RWPE1 (cell line): ENCODE data around the gene OLFM1.

ENCODE experiments used
- CTCF ChIA-PET: fragments of 350-600 bp; sonication (Branson Sonifier 250); formaldehyde crosslinking; extraction: SDS; loops from one replicate; lab custom pipeline; 2021; lab: Yijun Ruan, JAX
- POLR2A ChIA-PET: fragments of 400-600 bp; formaldehyde crosslinking; extraction: SDS; loops from one replicate; lab custom pipeline; 2020; ENCODE audit warnings: antibody characterized with exemption; ENCODE audit not compliant: low non-redundant PET; lab: Yijun Ruan, JAX
- DNase-seq: peaks from one replicate; pipeline ENCODE4 v3.0.0; 2012; ENCODE audit warnings: low spot score
- H3K27ac ChIP-seq: fragments of 450-650 bp; 2 replicates; pipeline ENCODE4 v1.5.1; 2017
- TF ChIP-seq, protein P1 (sequence below): fragments of 450-650 bp; conservative IDR thresholded peaks from 2 replicates; pipeline ENCODE4 v1.5.1; 2017; ENCODE audit warnings: low read depth, mild to moderate bottlenecking

The OLFM1 gene

DNA sequence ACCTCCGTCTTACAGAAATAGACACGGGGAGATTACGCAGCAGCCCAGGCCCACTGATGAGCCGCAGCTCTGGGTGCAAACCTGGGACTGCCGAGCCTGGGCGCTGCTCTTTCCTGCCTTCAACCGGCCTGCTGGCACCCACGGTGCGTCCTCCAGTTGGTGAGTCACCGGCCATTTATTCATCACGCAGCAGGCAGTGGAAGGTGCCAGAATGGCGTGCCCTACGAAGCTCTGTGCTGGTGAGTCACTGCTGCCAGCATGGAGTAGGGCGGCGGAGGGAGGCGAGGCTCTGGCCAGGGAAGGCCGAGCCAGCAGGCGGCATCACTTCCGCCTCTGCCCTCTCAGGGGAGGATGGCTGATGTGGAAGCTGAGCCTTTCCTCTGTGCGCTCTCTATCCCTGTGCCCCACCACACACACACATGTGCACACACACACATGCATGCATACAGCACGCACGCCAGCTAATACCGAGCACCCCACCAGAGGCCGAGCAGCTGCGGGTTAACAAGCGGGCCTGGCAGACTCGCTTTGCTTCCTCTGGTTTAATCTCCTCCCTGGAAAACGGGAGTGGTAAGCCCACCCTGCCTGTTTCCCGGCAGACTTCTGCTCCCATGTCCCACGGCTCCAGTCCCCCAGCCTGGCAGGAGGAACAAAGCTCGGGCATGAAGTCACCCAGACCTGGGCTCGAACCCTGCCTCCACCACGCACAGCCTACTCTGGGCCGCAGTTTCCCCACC is 39.2 kb downstream of the OLFM1 start:
- TF ChIP-seq, protein P1, sequence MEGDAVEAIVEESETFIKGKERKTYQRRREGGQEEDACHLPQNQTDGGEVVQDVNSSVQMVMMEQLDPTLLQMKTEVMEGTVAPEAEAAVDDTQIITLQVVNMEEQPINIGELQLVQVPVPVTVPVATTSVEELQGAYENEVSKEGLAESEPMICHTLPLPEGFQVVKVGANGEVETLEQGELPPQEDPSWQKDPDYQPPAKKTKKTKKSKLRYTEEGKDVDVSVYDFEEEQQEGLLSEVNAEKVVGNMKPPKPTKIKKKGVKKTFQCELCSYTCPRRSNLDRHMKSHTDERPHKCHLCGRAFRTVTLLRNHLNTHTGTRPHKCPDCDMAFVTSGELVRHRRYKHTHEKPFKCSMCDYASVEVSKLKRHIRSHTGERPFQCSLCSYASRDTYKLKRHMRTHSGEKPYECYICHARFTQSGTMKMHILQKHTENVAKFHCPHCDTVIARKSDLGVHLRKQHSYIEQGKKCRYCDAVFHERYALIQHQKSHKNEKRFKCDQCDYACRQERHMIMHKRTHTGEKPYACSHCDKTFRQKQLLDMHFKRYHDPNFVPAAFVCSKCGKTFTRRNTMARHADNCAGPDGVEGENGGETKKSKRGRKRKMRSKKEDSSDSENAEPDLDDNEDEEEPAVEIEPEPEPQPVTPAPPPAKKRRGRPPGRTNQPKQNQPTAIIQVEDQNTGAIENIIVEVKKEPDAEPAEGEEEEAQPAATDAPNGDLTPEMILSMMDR: no peak
- DNase-seq: peak; percentile 74
- CTCF ChIA-PET: interaction anchor here (0.5 to 0.7 kb wide), 2 partner anchors 183 to 275 kb away, joined by 3 read pairs; no protein-coding TSS in a partner anchor
- peak overlapping the region; percentile 26; the same call in 1 of the 2 replicates for H3K27ac ChIP-seq
- POLR2A ChIA-PET: no interaction called here

DNA sequence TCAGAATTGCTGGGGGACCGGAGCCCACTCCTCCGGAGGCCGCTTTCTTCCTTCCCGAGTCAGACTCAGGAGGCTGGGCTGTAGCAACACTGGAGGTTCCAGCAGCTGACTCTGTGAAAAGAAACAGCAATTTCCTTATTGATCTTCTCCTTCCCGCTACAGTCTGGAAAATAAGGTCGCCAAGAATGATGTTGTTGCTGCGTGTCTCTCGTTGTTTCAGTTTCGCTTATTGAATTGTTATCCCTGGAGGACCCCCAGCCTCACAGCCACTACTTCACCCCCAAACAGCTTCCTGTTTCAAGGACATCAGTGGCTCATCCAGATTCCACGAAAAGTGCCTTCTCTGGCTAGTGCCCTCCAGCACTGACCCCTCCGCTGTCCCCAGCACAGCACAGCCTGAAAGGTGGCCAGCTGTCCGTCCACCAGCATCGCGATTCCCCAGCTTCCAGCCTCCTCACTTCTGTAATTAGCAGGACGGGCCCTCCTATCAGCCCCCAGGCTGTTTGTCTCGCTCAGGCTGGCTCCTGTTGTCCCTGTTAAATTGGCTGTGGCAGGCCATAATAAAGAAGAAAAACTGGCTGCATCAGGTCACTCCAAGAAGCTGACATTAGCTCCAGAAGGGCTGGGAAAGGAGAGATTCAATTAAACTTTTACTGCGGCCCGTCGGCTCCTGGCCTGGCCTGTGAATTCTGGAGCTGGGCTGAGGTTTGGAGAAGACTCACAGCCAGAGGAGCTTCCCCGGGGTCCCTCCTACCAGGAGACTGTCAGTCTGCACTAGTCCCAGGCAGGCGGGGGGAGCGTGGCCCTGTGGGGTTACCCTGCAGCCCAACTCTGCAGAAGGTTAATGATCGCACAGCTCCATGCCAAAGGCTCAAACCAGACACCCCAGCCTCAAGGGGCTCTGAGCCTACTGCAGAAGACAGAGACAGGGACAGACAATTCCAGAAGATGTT is 40.5 kb downstream of the OLFM1 start:
- H3K27ac ChIP-seq: no peak overlapping the region
- no peak for DNase-seq
- TF ChIP-seq, protein P1: no peak
- ChIA-PET POLR2A (no interaction called here), CTCF (no interaction called here)

DNA sequence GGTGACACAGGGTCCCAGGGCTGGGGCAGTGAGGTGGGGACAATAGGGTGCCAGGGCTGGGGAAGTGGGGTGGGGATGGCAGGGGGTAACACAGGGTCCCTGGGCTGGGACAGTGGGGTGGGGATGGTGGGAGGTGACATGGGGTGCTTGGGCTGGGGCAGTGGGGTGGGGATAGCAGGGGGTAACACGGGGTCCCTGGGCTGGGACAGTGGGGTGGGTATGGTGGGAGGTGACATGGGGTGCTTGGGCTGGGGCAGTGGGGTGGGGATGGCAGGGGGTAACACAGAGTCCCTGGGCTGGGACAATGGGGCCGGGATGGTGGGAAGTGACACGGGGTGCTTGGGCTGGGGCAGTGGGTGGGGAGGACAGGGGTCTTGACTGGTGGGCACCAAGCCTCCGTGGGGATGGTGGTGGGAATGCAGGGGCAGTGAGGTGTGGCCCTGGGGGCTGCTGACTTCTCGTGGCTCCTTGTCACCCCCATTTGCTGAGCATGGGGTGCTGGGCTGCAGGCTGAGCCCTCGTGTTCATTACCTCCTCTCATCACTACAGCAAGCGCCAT is 41.7 kb downstream of the OLFM1 start:
- TF ChIP-seq, protein P1: no peak
- CTCF ChIA-PET: no interaction called here
- no peak for DNase-seq
- no peak overlapping the region for H3K27ac ChIP-seq
- POLR2A ChIA-PET: no interaction called here

DNA sequence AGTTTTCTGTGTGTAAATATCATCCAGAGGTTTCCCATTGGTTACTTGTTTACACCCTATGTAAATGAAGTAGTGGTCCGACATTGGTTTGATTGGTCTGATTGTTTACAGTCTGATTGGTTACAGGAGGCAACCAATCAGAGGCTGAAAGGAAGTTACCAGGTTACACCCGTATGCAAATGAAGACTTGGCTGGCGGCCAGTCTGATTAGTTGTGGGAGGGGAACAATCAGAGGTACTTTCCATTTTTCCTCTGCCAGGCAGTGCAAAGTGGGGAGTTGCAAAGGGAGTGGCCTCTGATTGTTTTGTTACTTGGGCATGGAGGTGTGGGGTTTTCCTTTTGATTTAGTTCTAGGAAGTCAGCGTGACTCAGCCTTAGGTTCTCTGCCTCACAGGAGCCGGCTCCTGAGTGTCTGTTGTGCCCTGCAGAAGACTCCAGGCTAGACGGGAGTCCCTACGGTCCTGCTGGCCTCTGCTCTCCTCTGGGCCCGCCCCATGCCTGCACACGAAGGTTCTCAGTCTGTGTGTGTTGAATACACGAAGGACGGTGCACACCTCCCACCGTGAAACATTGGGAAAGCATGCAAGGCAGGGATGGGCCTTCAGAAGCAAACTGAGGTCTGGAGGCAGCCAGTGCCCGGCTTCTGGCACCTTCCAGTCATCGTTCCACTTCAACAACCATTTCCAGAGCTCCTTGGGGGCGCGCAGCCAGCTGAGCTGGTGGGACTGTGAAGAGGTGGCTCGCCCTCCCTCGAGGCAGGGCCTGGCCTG is 42.9 kb downstream of the OLFM1 start:
- DNase-seq: peak; percentile 24
- peak overlapping the region; percentile 18; the same call in 1 of the 2 replicates for H3K27ac ChIP-seq
- TF ChIP-seq, protein P1: no peak
- POLR2A ChIA-PET: no interaction called here
- CTCF ChIA-PET: no interaction called here

DNA sequence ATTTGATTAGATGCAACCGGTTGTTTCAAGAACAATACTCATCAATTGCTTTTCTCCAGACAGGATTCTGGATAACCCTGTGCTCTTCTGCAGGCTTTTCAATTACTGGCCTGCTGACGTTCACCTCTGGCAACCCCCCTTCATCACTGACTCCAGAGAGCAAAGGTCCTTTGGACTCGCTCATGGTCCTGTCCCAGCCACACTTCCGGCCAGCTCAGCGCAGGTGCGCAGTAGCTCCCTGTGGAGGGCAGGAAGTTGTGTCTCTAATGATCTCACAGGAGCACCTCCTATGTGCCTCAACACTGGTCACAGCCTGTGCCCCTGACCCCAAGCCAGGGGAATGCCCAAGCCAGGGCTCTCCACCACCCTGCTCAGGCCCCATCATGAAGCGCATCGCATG is 44.0 kb downstream of the OLFM1 start:
- no peak for DNase-seq
- TF ChIP-seq, protein P1: no peak
- CTCF ChIA-PET: no interaction called here
- POLR2A ChIA-PET: no interaction called here
- no peak overlapping the region for H3K27ac ChIP-seq
